Measurements from ENCODE around the gene LRRC8D. TPM values are rescaled to one million over a fixed set of nuclear protein-coding genes. Genes with fewer than 3 reads are reported as not detected.

Gene LRRC8D
- total and polyA plus RNA-seq, 2 experiments from 2014 or later, result 10.1 to 13.8 TPM

- Histone ChIP-seq H3K27ac (no peak overlapping the region), H3K9me3 (ENCODE audit: low read depth) (no peaks in the 10 kb centered on the region), H3K27me3 (no peaks in the 10 kb centered on the region), H3K4me1 (ENCODE audit: low read depth) (peaks cover 3% of the 10 kb centered on the region), H3K4me3 (no peak overlapping the region), H3K36me3 (no peaks in the 10 kb centered on the region)
- DNase-seq (ENCODE audit: low read depth in 1 of 2, low spot score in 1 of 2), result no peak
- TF ChIP-seq CTCF (IDR thresholded peaks at IDR 0.05; ENCODE audit: low read depth, low read length), result no peak
Observed at GRCh38 chr1:89972024-89972423, 151.2 kb downstream of the LRRC8D start.

DNA sequence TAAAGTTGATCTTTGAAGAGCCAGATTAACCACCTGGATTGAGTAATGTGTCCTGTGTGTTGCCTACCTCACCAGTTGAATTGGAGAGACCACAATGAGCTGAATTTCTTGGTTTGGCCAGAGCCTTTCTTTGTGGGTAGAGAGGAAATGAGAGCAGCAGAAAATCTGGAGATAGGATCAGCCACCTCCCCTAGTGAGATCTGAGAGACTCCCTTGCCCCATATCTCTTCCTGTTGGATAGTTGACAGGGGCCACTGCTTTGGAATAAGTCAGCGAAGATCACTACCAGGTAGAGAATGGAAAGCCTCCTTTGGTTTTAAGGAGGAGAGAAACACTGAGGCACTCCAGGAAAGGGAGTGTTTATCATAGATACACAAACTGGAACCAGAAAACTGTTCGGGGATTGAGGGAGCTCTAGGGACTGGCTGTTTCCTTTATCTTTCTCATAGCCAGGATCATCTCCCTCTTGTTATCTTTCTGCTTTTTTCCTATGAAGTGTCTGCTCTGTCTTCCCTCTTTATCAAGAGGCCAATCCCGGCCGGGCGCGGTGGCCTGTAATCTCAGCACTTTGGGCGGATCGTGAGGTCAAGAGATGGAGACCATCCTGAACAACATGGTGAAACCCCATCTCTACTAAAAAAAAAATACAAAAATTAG, 152.8 kb downstream of the LRRC8D start:
- no peak for DNase-seq (ENCODE audit: low read depth in 1 of 2, low spot score in 1 of 2)
- H3K4me3 ChIP-seq, result no peak overlapping the region
- H3K9me3 ChIP-seq (ENCODE audit: low read depth), result no peaks in the 10 kb centered on the region
- H3K36me3 ChIP-seq, result no peaks in the 10 kb centered on the region
- no peak overlapping the region for H3K27ac ChIP-seq
- no peak for TF ChIP-seq CTCF (IDR thresholded peaks at IDR 0.05; ENCODE audit: low read depth, low read length)
- H3K27me3 ChIP-seq, result no peaks in the 10 kb centered on the region
- H3K4me1 ChIP-seq (ENCODE audit: low read depth), result peaks cover 3% of the 10 kb centered on the region

DNA sequence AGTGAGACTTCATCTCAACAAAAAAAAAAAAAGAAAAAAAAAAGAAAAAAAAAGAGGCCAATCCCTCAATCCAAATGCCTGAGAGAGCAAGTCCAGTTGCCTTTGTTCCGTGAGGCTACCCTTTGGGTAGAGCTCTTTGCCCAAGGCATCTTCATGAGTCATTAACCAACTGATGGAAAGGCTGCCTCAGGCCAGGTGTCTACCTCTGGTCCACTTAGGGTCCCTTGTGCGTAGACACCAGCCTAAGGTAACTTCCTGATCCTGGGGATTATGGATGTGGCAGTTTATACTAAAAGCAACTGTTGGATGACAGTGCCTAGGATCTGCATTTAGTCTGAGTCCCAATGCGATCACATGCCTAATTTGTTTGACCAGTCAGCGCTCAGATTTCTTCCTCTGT, 153.4 kb downstream of the LRRC8D start:
- TF ChIP-seq CTCF (IDR thresholded peaks at IDR 0.05; ENCODE audit: low read depth, low read length), result no peak
- Histone ChIP-seq H3K4me1 (ENCODE audit: low read depth) (peaks cover 3% of the 10 kb centered on the region), H3K9me3 (ENCODE audit: low read depth) (no peaks in the 10 kb centered on the region), H3K4me3 (no peak overlapping the region), H3K27ac (no peak overlapping the region), H3K27me3 (no peaks in the 10 kb centered on the region), H3K36me3 (no peaks in the 10 kb centered on the region)
- DNase-seq (ENCODE audit: low read depth in 1 of 2, low spot score in 1 of 2), result no peak

GRCh38 chr1:89974696-89975470, 154.1 kb downstream of the LRRC8D start:
- no peak overlapping the region for H3K27ac ChIP-seq
- no peak for TF ChIP-seq CTCF (IDR thresholded peaks at IDR 0.05; ENCODE audit: low read depth, low read length)
- no peak overlapping the region for H3K4me3 ChIP-seq

GRCh38 chr1:89975540-89976125, 154.8 kb downstream of the LRRC8D start:
- H3K36me3 ChIP-seq, result no peaks in the 10 kb centered on the region
- H3K9me3 ChIP-seq (ENCODE audit: low read depth), result no peaks in the 10 kb centered on the region
- TF ChIP-seq CTCF (IDR thresholded peaks at IDR 0.05; ENCODE audit: low read depth, low read length), result no peak
- H3K27me3 ChIP-seq, result no peaks in the 10 kb centered on the region
- H3K27ac ChIP-seq, result no peak overlapping the region
- no peak overlapping the region for H3K4me3 ChIP-seq
- no peak for DNase-seq (ENCODE audit: low read depth in 1 of 2, low spot score in 1 of 2)
- peaks cover 3% of the 10 kb centered on the region for H3K4me1 ChIP-seq (ENCODE audit: low read depth)

More at GRCh38 chr1:89974696-89975470, 154.1 kb downstream of the LRRC8D start:
- H3K9me3 ChIP-seq (ENCODE audit: low read depth), result no peaks in the 10 kb centered on the region
- H3K4me1 ChIP-seq (ENCODE audit: low read depth), result peaks cover 3% of the 10 kb centered on the region
- DNase-seq (ENCODE audit: low read depth in 1 of 2, low spot score in 1 of 2), result peak in 1 of 2 donors; percentile 75
- no peaks in the 10 kb centered on the region for H3K27me3 ChIP-seq
- no peaks in the 10 kb centered on the region for H3K36me3 ChIP-seq

Data from cardiac muscle cell (in vitro differentiated cells and primary cell).